Neural crest cell (in vitro differentiated cells): Measurements from ENCODE around the gene TRIM75. TPM values are rescaled to one million over a fixed set of nuclear protein-coding genes. Genes with fewer than 3 reads are reported as not detected.
"Not testable (repeated sequence)": the region's sequence is repeated elsewhere in the genome, so short reads cannot be mapped to it uniquely, and the experiment has no call there.

Experiments used
- DNase-seq: peaks from one replicate; pipeline ENCODE4 v3.0.0; 2021; ENCODE audit warnings: low read depth, mixed read lengths, low spot score
- H3K27ac Mint-ChIP-seq: one replicate; pipeline ENCODE4 v1.8.0; 2021; ENCODE audit warnings: mild to moderate bottlenecking, mixed read lengths; ENCODE audit not compliant: unreplicated experiment
- H3K27me3 Mint-ChIP-seq: 2 replicates; pipeline ENCODE4 v1.8.0; 2021; ENCODE audit warnings: low read depth, mild to moderate bottlenecking, mixed read lengths
- H3K36me3 Mint-ChIP-seq: 2 replicates; pipeline ENCODE4 v1.8.0; 2021; ENCODE audit warnings: low read depth, mild to moderate bottlenecking, mixed read lengths
- H3K4me1 Mint-ChIP-seq: 2 replicates; pipeline ENCODE4 v1.8.0; 2021; ENCODE audit warnings: mixed read lengths
- H3K4me3 Mint-ChIP-seq: one replicate; pipeline ENCODE4 v1.8.0; 2021; ENCODE audit warnings: mild to moderate bottlenecking, mixed read lengths
- H3K9me3 Mint-ChIP-seq: 2 replicates; pipeline ENCODE4 v1.8.0; 2021; ENCODE audit warnings: mixed read lengths
- total RNA-seq: library from RNA; stranded (reverse); gene quantifications from 2 replicates; pipeline ENCODE4 v1.2.1, GENCODE V29; 2021
- TF ChIP-seq, protein P1 (sequence below): fragments of 200-600 bp; sonication (generic); conservative IDR thresholded peaks from 2 replicates; pipeline ENCODE4 v1.5.0; 2021; ENCODE audit warnings: antibody characterized with exemption, mild to moderate bottlenecking

TRIM75 gene
- total RNA-seq, 1 donor from 2014 or later, result not detected

DNA sequence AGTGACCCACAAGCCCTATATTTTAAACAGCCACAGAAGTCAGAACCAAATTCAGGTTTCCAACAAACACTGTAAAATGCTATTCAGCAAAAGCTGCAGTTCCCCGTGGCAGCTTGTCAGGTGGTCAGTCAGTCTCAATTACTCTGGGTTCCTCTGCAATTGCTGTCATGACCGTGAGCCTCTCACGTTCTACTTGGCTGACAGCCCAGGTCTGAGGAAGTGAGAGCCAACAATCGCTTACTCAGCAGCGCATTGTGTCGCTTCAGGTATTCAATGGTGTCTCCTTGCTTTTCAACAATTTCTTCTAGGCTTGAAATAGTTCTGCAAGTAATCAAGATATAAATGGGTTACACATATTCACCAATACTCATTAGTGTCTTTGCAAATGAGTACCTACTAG lies 25.8 kb downstream of the TRIM75 start:
- H3K27ac Mint-ChIP-seq, result no peak overlapping the region
- no peaks in the 10 kb centered on the region for H3K27me3 Mint-ChIP-seq
- TF ChIP-seq, protein P1, sequence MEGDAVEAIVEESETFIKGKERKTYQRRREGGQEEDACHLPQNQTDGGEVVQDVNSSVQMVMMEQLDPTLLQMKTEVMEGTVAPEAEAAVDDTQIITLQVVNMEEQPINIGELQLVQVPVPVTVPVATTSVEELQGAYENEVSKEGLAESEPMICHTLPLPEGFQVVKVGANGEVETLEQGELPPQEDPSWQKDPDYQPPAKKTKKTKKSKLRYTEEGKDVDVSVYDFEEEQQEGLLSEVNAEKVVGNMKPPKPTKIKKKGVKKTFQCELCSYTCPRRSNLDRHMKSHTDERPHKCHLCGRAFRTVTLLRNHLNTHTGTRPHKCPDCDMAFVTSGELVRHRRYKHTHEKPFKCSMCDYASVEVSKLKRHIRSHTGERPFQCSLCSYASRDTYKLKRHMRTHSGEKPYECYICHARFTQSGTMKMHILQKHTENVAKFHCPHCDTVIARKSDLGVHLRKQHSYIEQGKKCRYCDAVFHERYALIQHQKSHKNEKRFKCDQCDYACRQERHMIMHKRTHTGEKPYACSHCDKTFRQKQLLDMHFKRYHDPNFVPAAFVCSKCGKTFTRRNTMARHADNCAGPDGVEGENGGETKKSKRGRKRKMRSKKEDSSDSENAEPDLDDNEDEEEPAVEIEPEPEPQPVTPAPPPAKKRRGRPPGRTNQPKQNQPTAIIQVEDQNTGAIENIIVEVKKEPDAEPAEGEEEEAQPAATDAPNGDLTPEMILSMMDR, result no peak

DNA sequence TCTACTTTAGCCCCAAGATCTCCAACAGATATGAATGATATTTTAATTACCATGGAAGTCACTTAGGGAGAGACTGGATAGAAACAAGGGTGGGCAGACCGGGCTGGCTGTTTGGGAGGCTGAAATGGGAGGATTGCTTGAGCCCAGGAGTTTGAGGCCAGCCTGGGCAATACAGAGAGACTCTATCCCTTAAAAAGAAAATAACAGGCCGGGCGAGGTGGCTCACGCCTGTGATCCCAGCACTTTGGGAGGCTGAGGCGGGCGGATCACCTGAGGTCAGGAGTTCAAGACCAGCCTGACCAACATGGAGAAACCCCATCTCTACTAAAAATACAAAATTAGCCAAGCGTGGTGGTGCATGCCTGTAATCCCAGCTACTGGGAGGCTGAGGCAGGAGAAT lies 31.1 kb downstream of the TRIM75 start:
- not testable (repeated sequence) for H3K36me3 Mint-ChIP-seq, H3K9me3 Mint-ChIP-seq, H3K4me3 Mint-ChIP-seq, H3K4me1 Mint-ChIP-seq, H3K27me3 Mint-ChIP-seq, DNase-seq, H3K27ac Mint-ChIP-seq

More for the DNA sequence above, 25.8 kb downstream of the TRIM75 start:
- Mint-ChIP-seq H3K9me3 (no peaks in the 10 kb centered on the region), H3K36me3 (peaks cover 7% of the 10 kb centered on the region), H3K4me3 (no peak overlapping the region), H3K4me1 (no peaks in the 10 kb centered on the region)
- DNase-seq, result no peak

DNA sequence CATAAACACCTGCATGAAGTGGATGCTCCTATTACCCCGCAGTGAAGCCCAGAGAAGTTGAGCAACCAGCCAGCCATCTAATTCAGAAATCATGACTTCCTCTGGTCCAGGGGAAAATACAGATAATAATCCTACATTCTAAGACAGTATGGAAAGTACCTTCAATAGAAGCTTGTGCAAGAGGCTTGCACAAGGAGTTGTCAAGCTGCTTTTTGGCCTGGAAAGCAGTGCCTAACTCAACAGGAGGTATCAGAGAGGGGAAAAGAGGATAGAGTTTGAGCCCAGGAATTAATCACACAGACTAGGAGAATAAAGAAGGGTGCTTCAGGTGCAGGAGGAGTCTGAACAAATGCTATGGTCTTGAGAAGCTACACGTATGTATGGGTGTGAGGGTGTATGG lies 32.3 kb downstream of the TRIM75 start:
- TF ChIP-seq, protein P1, result no peak
- DNase-seq, result no peak
- no peak overlapping the region for H3K27ac Mint-ChIP-seq
- H3K4me3 Mint-ChIP-seq, result no peak overlapping the region
- no peaks in the 10 kb centered on the region for H3K27me3 Mint-ChIP-seq
- no peaks in the 10 kb centered on the region for H3K4me1 Mint-ChIP-seq
- H3K36me3 Mint-ChIP-seq, result peaks cover 7% of the 10 kb centered on the region
- no peaks in the 10 kb centered on the region for H3K9me3 Mint-ChIP-seq

DNA sequence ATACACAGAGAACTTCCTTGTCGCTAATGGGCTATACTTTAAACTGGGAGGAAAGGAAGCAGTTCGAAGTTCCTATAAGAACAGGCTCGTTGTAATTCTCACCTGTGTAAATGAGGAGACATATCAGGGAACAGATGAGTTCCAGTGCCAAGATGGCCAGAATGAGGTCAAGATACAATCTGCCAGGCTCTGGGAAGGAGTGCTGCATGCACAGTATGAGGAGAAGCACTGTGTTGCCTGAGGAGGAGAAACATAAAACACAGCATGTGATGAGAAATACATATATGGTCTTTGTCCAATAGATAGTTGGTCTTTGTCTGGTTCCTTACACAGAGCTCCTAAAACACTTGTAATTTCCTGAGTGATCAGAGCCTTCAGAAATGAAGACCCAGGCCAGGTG lies 34.7 kb downstream of the TRIM75 start:
- TF ChIP-seq, protein P1, result no peak
- Mint-ChIP-seq H3K4me3 (no peak overlapping the region), H3K4me1 (no peaks in the 10 kb centered on the region), H3K27ac (no peak overlapping the region), H3K9me3 (no peaks in the 10 kb centered on the region), H3K36me3 (peaks cover 11% of the 10 kb centered on the region), H3K27me3 (no peaks in the 10 kb centered on the region)
- DNase-seq, result no peak

DNA sequence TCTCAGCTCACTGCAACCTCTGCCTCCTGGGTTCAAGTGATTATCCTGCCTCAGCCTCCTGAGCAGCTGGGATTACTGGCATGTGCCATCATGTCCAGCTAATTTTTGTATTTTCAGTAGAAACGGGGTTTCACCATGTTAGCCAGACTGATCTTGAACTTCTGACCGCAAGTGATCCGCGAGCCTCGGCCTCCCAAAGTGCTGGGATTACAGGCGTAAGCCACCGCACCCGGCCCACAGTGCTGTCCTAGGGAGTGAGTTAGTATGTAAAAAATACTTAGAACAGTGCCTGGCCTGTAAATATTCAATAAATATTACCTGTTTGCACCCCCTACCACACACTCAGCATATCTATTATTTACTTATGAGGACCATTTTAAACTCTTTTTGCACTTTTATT lies 38.5 kb downstream of the TRIM75 start:
- not testable (repeated sequence) for H3K27ac Mint-ChIP-seq, H3K4me3 Mint-ChIP-seq, H3K36me3 Mint-ChIP-seq, H3K27me3 Mint-ChIP-seq, DNase-seq, H3K4me1 Mint-ChIP-seq, H3K9me3 Mint-ChIP-seq

DNA sequence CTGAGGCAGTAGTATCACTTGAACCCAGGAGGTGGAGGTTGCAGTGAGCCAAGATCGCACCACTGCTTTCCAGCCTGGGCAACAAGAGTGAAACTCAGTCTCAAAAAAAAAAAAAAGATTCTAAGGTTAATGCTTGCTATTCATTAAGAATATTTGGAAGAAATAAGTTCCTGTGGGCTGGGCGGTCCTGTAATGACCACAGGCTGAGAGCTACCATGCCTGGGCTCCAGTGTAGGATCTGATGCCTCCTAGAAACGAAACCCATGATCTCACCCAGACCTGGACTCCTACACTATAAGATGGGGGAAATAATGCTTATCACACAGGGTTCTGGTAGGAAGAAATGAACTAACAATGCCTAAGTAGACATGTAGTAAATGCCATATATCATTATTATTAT lies 41.2 kb downstream of the TRIM75 start:
- TF ChIP-seq, protein P1, result no peak
- Mint-ChIP-seq H3K36me3 (peaks cover 4% of the 10 kb centered on the region), H3K27ac (no peak overlapping the region), H3K4me1 (no peaks in the 10 kb centered on the region), H3K9me3 (no peaks in the 10 kb centered on the region), H3K27me3 (no peaks in the 10 kb centered on the region), H3K4me3 (no peak overlapping the region)
- DNase-seq, result no peak

DNA sequence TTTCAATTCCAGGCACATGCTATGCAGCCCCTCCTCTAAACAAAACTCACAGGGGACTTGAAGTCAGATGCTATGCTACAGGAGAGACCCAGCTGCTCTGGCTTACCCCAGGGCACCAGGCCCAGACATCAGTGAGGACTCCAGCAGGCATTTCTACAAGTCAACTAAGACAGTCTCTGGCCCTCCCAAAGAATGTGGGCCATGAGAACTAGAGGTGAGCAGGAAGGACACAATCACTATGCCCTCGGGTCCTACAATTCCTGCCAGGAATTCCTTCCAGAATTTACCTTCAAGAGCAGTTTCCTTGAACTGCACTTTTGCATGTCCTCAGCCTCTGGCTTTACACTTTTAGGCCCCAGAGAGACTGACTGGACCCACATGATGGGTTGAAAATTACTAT lies 41.6 kb downstream of the TRIM75 start:
- no peak overlapping the region for H3K4me3 Mint-ChIP-seq
- H3K9me3 Mint-ChIP-seq, result no peaks in the 10 kb centered on the region
- no peak overlapping the region for H3K27ac Mint-ChIP-seq
- TF ChIP-seq, protein P1, result no peak
- peaks cover 4% of the 10 kb centered on the region for H3K36me3 Mint-ChIP-seq
- no peaks in the 10 kb centered on the region for H3K4me1 Mint-ChIP-seq
- no peak for DNase-seq
- H3K27me3 Mint-ChIP-seq, result no peaks in the 10 kb centered on the region
